H1 (cell line): Measurements from ENCODE around the gene LIPC. TPM values are rescaled to one million over a fixed set of nuclear protein-coding genes. Genes with fewer than 3 reads are reported as not detected.
A peak's percentile ranks its signal among the peaks of the same experiment; 100 is the strongest.

Experiments
- CTCF ChIA-PET: fragments of 300-600 bp; sonication (Branson Sonifier 250); formaldehyde crosslinking; loops from one replicate; lab custom pipeline; 2021; ENCODE audit not compliant: partially characterized antibody; lab: Charles Lee
- POLR2A ChIA-PET: fragments of 300-600 bp; sonication (Branson Sonifier 250); formaldehyde crosslinking; loops from one replicate; lab custom pipeline; 2021; ENCODE audit warnings: inconsistent platforms; ENCODE audit not compliant: partially characterized antibody; lab: Charles Lee
- DNase-seq, 2 experiments: peaks; one replicate each; pipeline versions ENCODE4 v3.0.0 to v3.0.0-alpha.2; 2010 to 2022; ENCODE audit warnings: low spot score in 2 of 2, low read depth in 1 of 2, mixed read lengths in 1 of 2
- FAIRE-seq: peaks from 2 replicates; lab custom pipeline; 2011; peaks lifted over from hg19 to GRCh38; lab: Jason Lieb, UNC
- H2AFZ ChIP-seq: 2 replicates; pipeline ENCODE4 v1.8.1; 2012; ENCODE audit warnings: low read length, inconsistent platforms
- H2AK5ac ChIP-seq: 2 replicates; pipeline ENCODE4 v1.6.1; 2013; ENCODE audit warnings: low read depth, low read length
- H2BK120ac ChIP-seq: replicated peaks from 2 replicates; pipeline ENCODE3; 2013; ENCODE audit warnings: low read depth, low read length, inconsistent platforms
- H2BK12ac ChIP-seq: 2 replicates; pipeline ENCODE4 v1.6.1; 2013; ENCODE audit warnings: low read depth, low read length
- H2BK15ac ChIP-seq: 2 replicates; pipeline ENCODE4 v1.6.1; 2013; ENCODE audit warnings: low read length
- H2BK20ac ChIP-seq: 2 replicates; pipeline ENCODE4 v1.6.1; 2013; ENCODE audit warnings: low read length
- H2BK5ac ChIP-seq: 2 replicates; pipeline ENCODE4 v1.6.1; 2013; ENCODE audit warnings: low read depth, low read length
- H3K14ac ChIP-seq: 2 replicates; pipeline ENCODE4 v1.6.1; 2013; ENCODE audit warnings: inconsistent platforms; ENCODE audit not compliant: insufficient read length
- H3K18ac ChIP-seq: 2 replicates; pipeline ENCODE4 v1.6.1; 2013; ENCODE audit warnings: low read length; ENCODE audit errors: extremely low read depth
- H3K23ac ChIP-seq: 2 replicates; pipeline ENCODE4 v1.6.1; 2013; ENCODE audit warnings: inconsistent platforms; ENCODE audit not compliant: insufficient read length
- H3K23me2 ChIP-seq: 2 replicates; pipeline ENCODE4 v1.6.1; 2013; ENCODE audit warnings: low read depth, low read length
- H3K27ac ChIP-seq: 2 replicates; pipeline ENCODE4 v1.6.1; 2011; ENCODE audit warnings: low read depth, low read length, inconsistent platforms
- H3K27me3 ChIP-seq, 4 experiments: replicated peaks in 1 of 4; 1 replicate in 1 of 4; 2 replicates in 3 of 4; pipeline versions ENCODE4 v1.6.1 to v1.8.1; 2011 to 2013; ENCODE audit warnings: low read length in 3 of 4, mild to moderate bottlenecking in 3 of 4, inconsistent platforms in 2 of 4, mixed read lengths in 2 of 4, moderate library complexity in 1 of 4; ENCODE audit not compliant: control insufficient read depth in 3 of 4, insufficient read depth in 3 of 4; ENCODE audit errors: extremely low read depth in 1 of 4
- H3K36me3 ChIP-seq, 4 experiments: 2 replicates each; pipeline versions ENCODE4 v1.6.1 to v1.8.1; 2011 to 2013; ENCODE audit warnings: mild to moderate bottlenecking in 4 of 4, low read length in 3 of 4, moderate library complexity in 2 of 4, control low read depth in 1 of 4, inconsistent platforms in 1 of 4; ENCODE audit not compliant: insufficient read depth in 4 of 4, control insufficient read depth in 2 of 4
- H3K4ac ChIP-seq: replicated peaks from 2 replicates; pipeline ENCODE3; 2013; ENCODE audit warnings: low read length, low read depth, mixed read lengths, inconsistent platforms; ENCODE audit not compliant: insufficient read length
- H3K4me1 ChIP-seq, 4 experiments: replicated peaks in 1 of 4; 1 replicate in 1 of 4; 2 replicates in 3 of 4; pipeline versions ENCODE4 v1.6.1 to v1.8.1; 2011 to 2013; ENCODE audit warnings: low read length in 3 of 4, inconsistent platforms in 2 of 4, mixed read lengths in 1 of 4; ENCODE audit not compliant: insufficient read depth in 4 of 4, control insufficient read depth in 3 of 4
- H3K4me2 ChIP-seq, 2 experiments: 2 replicates each; pipeline versions ENCODE4 v1.6.1 to v1.8.1; 2011 to 2013; ENCODE audit warnings: low read depth in 2 of 2, low read length in 2 of 2, control low read depth in 1 of 2, inconsistent platforms in 1 of 2, mild to moderate bottlenecking in 1 of 2; ENCODE audit not compliant: insufficient read depth in 1 of 2
- H3K4me3 ChIP-seq, 4 experiments: fragments of 200-600, 300-600 bp in 1 of 4; sonication (generic), shearing (Covaris generic), sonication (Bioruptor Twin) in 1 of 4; 2 replicates each; pipeline versions ENCODE4 v1.5.1 to v1.8.1; 2011 to 2016; ENCODE audit warnings: low read length in 4 of 4, low read depth in 3 of 4, control low read depth in 2 of 4, inconsistent platforms in 2 of 4, mild to moderate bottlenecking in 2 of 4, mixed read lengths in 1 of 4, moderate library complexity in 1 of 4; ENCODE audit not compliant: insufficient read depth in 2 of 4; ENCODE audit errors: extremely low read depth in 1 of 4
- H3K56ac ChIP-seq: replicated peaks from 2 replicates; pipeline ENCODE3; 2013; ENCODE audit warnings: low read depth, mild to moderate bottlenecking, mixed read lengths, low read length, inconsistent platforms; ENCODE audit not compliant: insufficient read length
- H3K79me1 ChIP-seq: 2 replicates; pipeline ENCODE4 v1.6.1; 2013; ENCODE audit warnings: low read depth, low read length, control low read depth
- H3K79me2 ChIP-seq, 2 experiments: 2 replicates each; pipeline versions ENCODE4 v1.6.1 to v1.8.1; 2012 to 2013; ENCODE audit warnings: low read length in 2 of 2, mild to moderate bottlenecking in 2 of 2, inconsistent platforms in 1 of 2; ENCODE audit not compliant: insufficient read depth in 2 of 2, control insufficient read depth in 1 of 2
- H3K9ac ChIP-seq, 4 experiments: replicated peaks in 1 of 4; 1 replicate in 1 of 4; 2 replicates in 3 of 4; pipeline versions ENCODE4 v1.6.1 to v1.8.1; 2011 to 2013; ENCODE audit warnings: low read depth in 3 of 4, low read length in 3 of 4, control low read depth in 2 of 4, mild to moderate bottlenecking in 2 of 4, moderate library complexity in 2 of 4, inconsistent platforms in 1 of 4; ENCODE audit errors: extremely low read depth in 1 of 4
- H3K9me3 ChIP-seq, 2 experiments: 2 replicates each; pipeline versions ENCODE4 v1.6.1 to v1.8.1; 2012 to 2013; ENCODE audit warnings: mild to moderate bottlenecking in 2 of 2, moderate library complexity in 2 of 2, control low read depth in 1 of 2, inconsistent platforms in 1 of 2, low read depth in 1 of 2, low read length in 1 of 2, mixed read lengths in 1 of 2; ENCODE audit not compliant: insufficient read depth in 2 of 2
- H4K20me1 ChIP-seq, 2 experiments: replicated peaks in 1 of 2; 2 replicates each; pipeline versions ENCODE3 to v1.8.1; 2011 to 2013; ENCODE audit warnings: inconsistent platforms in 2 of 2, low read length in 2 of 2, mild to moderate bottlenecking in 1 of 2; ENCODE audit not compliant: insufficient read depth in 2 of 2, control insufficient read depth in 1 of 2
- H4K5ac ChIP-seq: 2 replicates; pipeline ENCODE4 v1.6.1; 2013; ENCODE audit warnings: low read length, low read depth, mixed read lengths, inconsistent platforms; ENCODE audit not compliant: insufficient read length
- H4K8ac ChIP-seq: 2 replicates; pipeline ENCODE4 v1.8.0; 2013; ENCODE audit warnings: mild to moderate bottlenecking, moderate library complexity, low read length, inconsistent platforms; ENCODE audit not compliant: insufficient read depth; ENCODE audit errors: extremely low read depth
- H4K91ac ChIP-seq: replicated peaks from 2 replicates; pipeline ENCODE3; 2013; ENCODE audit warnings: low read length, mixed read lengths, inconsistent platforms; ENCODE audit not compliant: insufficient read length
- ATF3 ChIP-seq: IDR thresholded peaks from 2 replicates; pipeline ENCODE4 v1.6.1; 2011; ENCODE audit warnings: low read depth, mild to moderate bottlenecking, low read length; ENCODE audit not compliant: insufficient read depth
- CHD2 ChIP-seq: IDR thresholded peaks from 2 replicates; pipeline ENCODE4 v1.6.1; 2012; ENCODE audit warnings: low read length, improper control_type of control experiment
- CTCF ChIP-seq, 3 experiments: IDR thresholded peaks; 1 replicate in 2 of 3; 2 replicates in 1 of 3; pipeline versions ENCODE4 v1.5.1 to v1.6.1; 2011; ENCODE audit warnings: low read length in 3 of 3, mild to moderate bottlenecking in 3 of 3, inconsistent platforms in 2 of 3, low read depth in 1 of 3, moderate library complexity in 1 of 3; ENCODE audit not compliant: insufficient read depth in 1 of 3; ENCODE audit errors: control extremely low read depth in 1 of 3
- GABPA ChIP-seq: IDR thresholded peaks from 2 replicates; pipeline ENCODE4 v1.6.1; 2011; ENCODE audit warnings: mild to moderate bottlenecking, low read length, moderate library complexity, borderline replicate concordance; ENCODE audit not compliant: insufficient read depth
- KDM1A ChIP-seq: fragments of 200-600, 300-600 bp; sonication (generic); IDR thresholded peaks from 2 replicates; pipeline ENCODE4 v1.7.1; 2016; ENCODE audit warnings: mild to moderate bottlenecking, low read length, borderline replicate concordance
- NANOG ChIP-seq: IDR thresholded peaks from 2 replicates; pipeline ENCODE4 v1.6.1; 2011; ENCODE audit warnings: low read length, low read depth, mild to moderate bottlenecking, inconsistent platforms; ENCODE audit not compliant: insufficient read depth, poor library complexity, severe bottlenecking
- NRF1 ChIP-seq: IDR thresholded peaks from 2 replicates; pipeline ENCODE4 v1.6.1; 2011; ENCODE audit warnings: mild to moderate bottlenecking, low read depth, low read length, improper control_type of control experiment
- RBBP5 ChIP-seq: IDR thresholded peaks from 2 replicates; pipeline ENCODE4 v1.7.1; 2012; ENCODE audit warnings: low read depth, mild to moderate bottlenecking, inconsistent platforms, low read length, moderate library complexity, borderline replicate concordance
- WGBS, 2 experiments: shearing (Covaris generic) in 1 of 2; methylation state at CpG; one replicate each; pipeline versions ENCODE4 v1.1.6 to v1.1.7; 2013 to 2015; ENCODE audit warnings: low lambda C conversion rate in 2 of 2, mixed read lengths in 2 of 2, inconsistent platforms in 1 of 2, low coverage in 1 of 2, missing lambda C conversion rate in 1 of 2; ENCODE audit not compliant: insufficient replicate concordance in 2 of 2, insufficient coverage in 1 of 2, insufficient read length in 1 of 2; ENCODE audit errors: extremely low coverage in 1 of 2, missing lambda C conversion rate in 1 of 2; 5-methylcytosine and 5-hydroxymethylcytosine counted together
- polyA plus RNA-seq, 7 experiments: library from polyadenylated mRNA; depleted of rRNA in 3 of 7; stranded (reverse) in 5 of 7; unstranded in 2 of 7; fragments of >200 nt in 5 of 7; fragments of 200-250 nt in 2 of 7; gene quantifications; 1 replicate in 5 of 7; 2 replicates in 1 of 7; 4 replicates in 1 of 7; pipeline versions ENCODE4 v1.2.1 to v1.2.3, GENCODE V29; 2011 to 2013; ENCODE audit warnings: missing spikeins in 2 of 7, mixed read lengths in 2 of 7
- total RNA-seq: library from RNA; stranded (reverse); fragmentation: NEBNext Ultra II Directional; extraction: Animal tissue kit (Norgen Biotek cat#: 25700); gene quantifications from 2 replicates; pipeline ENCODE4 v1.2.1, GENCODE V29; 2021

The LIPC gene
- total and polyA plus RNA-seq, 2 of the 8 experiments (the other 6 are each of a cell fraction or from before 2014, with no cell fraction given): not detected

GRCh38 chr15:58575045-58575786 lies 143.4 kb downstream of the LIPC start:
- H3K79me2 ChIP-seq: no peaks in the 10 kb centered on the region
- H4K91ac ChIP-seq: no peak overlapping the region
- no peak overlapping the region for H2BK12ac ChIP-seq
- H2AFZ ChIP-seq: no peak overlapping the region
- H3K27ac ChIP-seq: no peak overlapping the region
- H4K5ac ChIP-seq: no peak overlapping the region
- H3K4me1 ChIP-seq: no peaks in the 10 kb centered on the region
- H2BK5ac ChIP-seq: no peak overlapping the region
- H3K14ac ChIP-seq: no peak overlapping the region
- no peak for FAIRE-seq
- CTCF ChIA-PET: interaction anchor here (0.7 to 1.9 kb wide), 7 partner anchors 10 to 354 kb away, joined by 3 to 6 read pairs (median 5); no protein-coding TSS in a partner anchor
- no peak for DNase-seq
- H2AK5ac ChIP-seq: no peak overlapping the region
- no peaks in the 10 kb centered on the region for H3K27me3 ChIP-seq
- H3K23ac ChIP-seq: no peak overlapping the region
- 90% methylated on average over 14 of the region's 14 CpGs; no CpG with 5 or more reads in 1 of the 2 experiments for WGBS, 2 experiments
- H3K36me3 ChIP-seq: no peaks in the 10 kb centered on the region
- no peaks in the 10 kb centered on the region for H3K9me3 ChIP-seq
- H3K4ac ChIP-seq: no peak overlapping the region
- H4K20me1 ChIP-seq: no peaks in the 10 kb centered on the region
- no peak overlapping the region for H2BK15ac ChIP-seq
- no peak overlapping the region; the same call in 1 of the 2 replicates for H4K8ac ChIP-seq
- H3K79me1 ChIP-seq: no peaks in the 10 kb centered on the region
- H3K4me2 ChIP-seq: no peak overlapping the region
- no peak overlapping the region for H3K4me3 ChIP-seq
- H3K23me2 ChIP-seq: no peaks in the 10 kb centered on the region
- no peak overlapping the region for H3K18ac ChIP-seq
- POLR2A ChIA-PET: no interaction called here
- H3K56ac ChIP-seq: no peak overlapping the region
- no peak overlapping the region for H3K9ac ChIP-seq
- H2BK20ac ChIP-seq: no peak overlapping the region
- H2BK120ac ChIP-seq: no peak overlapping the region
- peak in 2 of 3 experiments; percentile 3 to 4; a peak in 1 of 4 replicates for TF ChIP-seq CTCF (IDR thresholded peaks at IDR 0.05; ENCODE audit: control extremely low read depth in 1 of 3, insufficient read depth in 1 of 3, low read depth in 1 of 3, low read length in 3 of 3)
- TF ChIP-seq NRF1: no peak
- TF ChIP-seq GABPA: no peak
- TF ChIP-seq ATF3: no peak
- no peak for TF ChIP-seq RBBP5
- TF ChIP-seq CHD2: no peak
- no peak for TF ChIP-seq KDM1A
- no peak for TF ChIP-seq NANOG
